HG03280 (cell line): ENCODE data around the gene PDXDC1.
A peak's percentile ranks its signal among the peaks of the same experiment; 100 is the strongest.
"Not testable (repeated sequence)": the region's sequence is repeated elsewhere in the genome, so short reads cannot be mapped to it uniquely, and the experiment has no call there.

Experiments used
- ATAC-seq: cut with Tn5 transposase; IDR thresholded peaks from one replicate; pipeline ENCODE4 v1.9.1; 2021; ENCODE audit warnings: mild to moderate bottlenecking, moderate library complexity; ENCODE audit not compliant: unreplicated experiment

PDXDC1 gene, protein sequence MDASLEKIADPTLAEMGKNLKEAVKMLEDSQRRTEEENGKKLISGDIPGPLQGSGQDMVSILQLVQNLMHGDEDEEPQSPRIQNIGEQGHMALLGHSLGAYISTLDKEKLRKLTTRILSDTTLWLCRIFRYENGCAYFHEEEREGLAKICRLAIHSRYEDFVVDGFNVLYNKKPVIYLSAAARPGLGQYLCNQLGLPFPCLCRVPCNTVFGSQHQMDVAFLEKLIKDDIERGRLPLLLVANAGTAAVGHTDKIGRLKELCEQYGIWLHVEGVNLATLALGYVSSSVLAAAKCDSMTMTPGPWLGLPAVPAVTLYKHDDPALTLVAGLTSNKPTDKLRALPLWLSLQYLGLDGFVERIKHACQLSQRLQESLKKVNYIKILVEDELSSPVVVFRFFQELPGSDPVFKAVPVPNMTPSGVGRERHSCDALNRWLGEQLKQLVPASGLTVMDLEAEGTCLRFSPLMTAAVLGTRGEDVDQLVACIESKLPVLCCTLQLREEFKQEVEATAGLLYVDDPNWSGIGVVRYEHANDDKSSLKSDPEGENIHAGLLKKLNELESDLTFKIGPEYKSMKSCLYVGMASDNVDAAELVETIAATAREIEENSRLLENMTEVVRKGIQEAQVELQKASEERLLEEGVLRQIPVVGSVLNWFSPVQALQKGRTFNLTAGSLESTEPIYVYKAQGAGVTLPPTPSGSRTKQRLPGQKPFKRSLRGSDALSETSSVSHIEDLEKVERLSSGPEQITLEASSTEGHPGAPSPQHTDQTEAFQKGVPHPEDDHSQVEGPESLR

GRCh38 chr16:14974656-14975417 lies at the start of gene PDXDC1:
TSS of gene PDXDC1 (plus strand) at chr16:14975026. CDS start at chr16:14975200, 174 bp downstream.
- ATAC-seq = peak; percentile 94

DNA sequence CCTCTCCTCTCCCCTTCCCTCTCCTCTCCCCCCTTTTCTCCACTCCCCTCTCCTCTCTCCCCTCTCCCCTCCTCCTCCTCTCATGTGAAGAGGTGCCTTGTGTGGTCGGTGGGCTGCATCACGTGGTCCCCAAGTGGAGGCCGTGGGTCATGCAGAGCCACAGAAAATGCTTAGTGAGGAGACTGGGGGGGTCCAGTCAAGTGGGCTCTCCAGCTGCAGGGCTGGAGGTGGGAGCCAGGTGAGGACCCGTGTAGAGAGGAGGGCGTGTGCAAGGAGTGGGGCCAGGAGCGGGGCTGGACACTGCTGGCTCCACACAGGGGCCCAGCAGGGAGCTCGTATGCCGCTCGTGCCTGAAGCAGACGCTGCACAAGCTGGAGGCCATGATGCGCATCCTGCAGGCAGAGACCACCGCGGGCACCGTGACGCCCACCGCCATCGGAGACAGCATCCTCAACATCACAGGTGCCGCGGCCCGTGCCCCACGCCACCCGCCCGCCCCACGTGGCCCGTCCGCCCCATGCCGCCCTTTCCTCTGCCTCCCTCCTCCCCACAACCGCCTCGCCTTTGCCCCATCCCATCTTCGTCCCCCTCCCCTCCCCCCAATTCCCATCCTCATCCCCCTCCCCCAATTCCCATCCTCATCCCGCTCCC lies 46.6 kb upstream of the PDXDC1 start:
- ATAC-seq = not testable (repeated sequence)

- ATAC-seq = not testable (repeated sequence)
These were observed 45.6 kb upstream of the PDXDC1 start for GRCh38 chr16:14929176-14929575.

DNA sequence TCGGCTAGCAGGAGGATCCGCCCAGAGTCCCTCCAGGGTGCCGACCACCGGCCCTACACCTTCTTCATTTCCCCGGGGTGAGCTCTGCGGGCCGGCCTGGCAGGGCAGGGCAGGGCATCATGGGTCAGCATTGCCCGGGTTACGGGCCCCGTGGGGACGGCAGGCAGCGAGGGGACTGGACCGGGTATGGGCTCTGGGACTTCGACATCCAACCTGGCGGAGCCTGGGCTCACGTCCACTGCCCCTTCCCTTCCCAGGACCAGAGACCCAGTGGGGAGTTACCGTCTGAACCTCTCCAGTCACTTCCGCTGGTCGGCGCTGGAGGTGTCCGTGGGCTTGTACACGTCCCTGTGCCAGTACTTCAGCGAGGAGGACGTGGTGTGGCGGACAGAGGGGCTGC lies 44.6 kb upstream of the PDXDC1 start:
- not testable (repeated sequence) for ATAC-seq

GRCh38 chr16:14930971-14931370 lies 43.9 kb upstream of the PDXDC1 start:
- ATAC-seq = not testable (repeated sequence)

DNA sequence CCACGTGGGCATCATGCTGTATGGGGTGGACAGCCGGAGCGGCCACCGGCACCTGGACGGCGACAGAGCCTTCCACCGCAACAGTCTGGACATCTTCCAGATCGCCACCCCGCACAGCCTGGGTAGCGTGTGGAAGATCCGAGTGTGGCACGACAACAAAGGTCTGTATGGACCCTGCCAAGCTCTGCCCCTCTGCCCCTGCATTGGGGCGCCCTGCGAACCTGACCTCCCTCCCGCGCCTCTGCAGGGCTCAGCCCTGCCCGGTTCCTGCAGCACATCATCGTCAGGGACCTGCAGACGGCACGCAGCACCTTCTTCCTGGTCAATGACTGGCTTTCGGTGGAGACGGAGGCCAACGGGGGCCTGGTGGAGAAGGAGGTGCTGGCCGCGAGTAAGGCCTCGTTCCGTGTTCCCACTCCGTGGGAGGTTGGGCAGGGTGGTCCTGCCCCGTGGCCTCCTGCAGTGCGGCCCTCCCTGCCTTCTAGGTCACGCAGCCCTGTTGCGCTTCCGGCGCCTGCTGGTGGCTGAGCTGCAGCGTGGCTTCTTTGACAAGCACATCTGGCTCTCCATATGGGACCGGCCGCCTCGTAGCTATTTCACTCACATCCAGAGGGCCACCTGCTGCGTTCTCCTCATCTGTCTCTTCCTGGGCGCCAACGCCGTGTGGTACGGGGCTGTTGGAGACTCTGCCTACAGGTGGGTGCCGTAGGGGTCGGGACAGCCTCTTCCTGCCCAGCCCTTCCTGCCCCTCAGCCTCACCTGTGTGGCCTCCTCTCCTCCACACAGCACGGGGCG lies 42.0 kb upstream of the PDXDC1 start:
- not testable (repeated sequence) for ATAC-seq

- not testable (repeated sequence) for ATAC-seq
These were observed 37.7 kb upstream of the PDXDC1 start, which contains the start of gene NPIPA1 for GRCh38 chr16:14937143-14937542. TSS of gene NPIPA1 (plus strand) at chr16:14937443. CDS start at chr16:14937443, 0 bp downstream.

DNA sequence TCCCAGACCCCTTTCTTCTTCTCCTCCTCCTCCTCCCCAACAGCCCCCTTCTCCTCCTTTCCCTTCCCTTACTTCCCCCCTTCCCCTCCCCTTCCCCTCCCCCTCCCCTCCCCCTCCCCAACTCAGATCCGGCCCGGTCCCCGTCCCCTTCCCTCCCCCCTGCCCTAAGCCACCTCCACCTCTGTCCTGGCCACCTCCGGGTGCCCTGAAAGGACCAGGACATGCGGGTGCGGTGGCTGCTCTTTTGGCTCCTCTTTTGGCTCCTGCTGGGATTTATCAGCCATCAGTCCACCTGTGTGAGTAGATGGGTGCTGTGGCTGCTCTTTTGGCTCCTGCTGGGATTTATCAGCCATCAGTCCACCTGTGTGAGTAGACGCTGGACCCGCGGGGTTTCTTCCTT lies 36.8 kb upstream of the PDXDC1 start:
- ATAC-seq = not testable (repeated sequence)

- not testable (repeated sequence) for ATAC-seq
These were observed 32.1 kb upstream of the PDXDC1 start for GRCh38 chr16:14942686-14943085.

DNA sequence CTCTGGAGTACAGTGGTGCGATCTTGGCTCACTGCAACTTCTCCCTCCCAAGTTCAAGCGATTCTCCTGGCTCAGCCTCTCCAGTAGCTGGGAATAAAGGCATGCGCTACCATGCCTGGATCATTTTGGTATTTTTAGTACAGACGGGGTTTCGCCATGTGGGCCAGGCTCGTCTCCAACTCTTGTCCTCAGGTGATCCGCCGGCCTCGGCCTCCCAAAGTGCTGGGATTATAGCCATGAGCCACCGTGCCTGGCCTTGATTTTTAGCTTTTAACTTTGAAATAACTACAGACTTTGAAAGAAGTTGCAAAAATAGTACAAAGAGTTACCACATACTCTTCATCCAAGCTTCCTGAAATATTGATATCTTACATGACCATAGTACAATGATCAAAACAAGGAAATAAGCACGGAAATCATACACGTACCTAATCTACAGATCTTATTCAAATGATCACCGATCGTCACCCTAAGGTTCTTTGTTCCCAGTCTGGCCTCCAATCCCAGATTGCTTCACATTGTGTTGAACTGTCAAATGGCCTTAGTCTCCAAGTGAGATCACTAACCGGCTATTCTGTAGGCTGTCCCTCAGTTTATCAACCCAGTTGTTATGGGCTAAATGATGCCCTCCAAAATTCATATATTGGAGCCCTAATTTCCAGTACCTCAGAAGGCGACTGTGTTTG lies 19.1 kb upstream of the PDXDC1 start:
- ATAC-seq = no peak

- ATAC-seq = no peak
These were observed 17.1 kb upstream of the PDXDC1 start for GRCh38 chr16:14957576-14958322.

- no peak for ATAC-seq
These were observed 16.6 kb upstream of the PDXDC1 start for GRCh38 chr16:14958323-14958600.

DNA sequence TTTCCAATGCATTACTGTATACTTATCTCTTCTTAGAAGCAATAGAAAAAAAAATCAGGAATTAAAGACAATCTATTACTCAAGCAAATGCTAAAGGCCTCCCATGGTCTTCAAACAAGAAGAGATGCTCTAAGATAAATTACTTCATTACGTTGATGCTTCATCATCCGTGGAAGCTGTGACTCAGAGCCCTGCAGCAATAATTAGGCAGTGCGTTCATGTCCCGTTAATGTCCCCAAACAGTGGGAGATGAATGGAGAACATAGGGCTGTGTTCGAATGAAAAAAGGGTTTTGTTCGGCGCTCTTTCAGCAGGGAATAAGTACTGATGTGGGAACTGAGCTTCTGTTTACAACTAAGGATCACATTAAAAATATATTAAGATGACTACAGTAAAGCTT lies 15.9 kb upstream of the PDXDC1 start:
- no peak for ATAC-seq

DNA sequence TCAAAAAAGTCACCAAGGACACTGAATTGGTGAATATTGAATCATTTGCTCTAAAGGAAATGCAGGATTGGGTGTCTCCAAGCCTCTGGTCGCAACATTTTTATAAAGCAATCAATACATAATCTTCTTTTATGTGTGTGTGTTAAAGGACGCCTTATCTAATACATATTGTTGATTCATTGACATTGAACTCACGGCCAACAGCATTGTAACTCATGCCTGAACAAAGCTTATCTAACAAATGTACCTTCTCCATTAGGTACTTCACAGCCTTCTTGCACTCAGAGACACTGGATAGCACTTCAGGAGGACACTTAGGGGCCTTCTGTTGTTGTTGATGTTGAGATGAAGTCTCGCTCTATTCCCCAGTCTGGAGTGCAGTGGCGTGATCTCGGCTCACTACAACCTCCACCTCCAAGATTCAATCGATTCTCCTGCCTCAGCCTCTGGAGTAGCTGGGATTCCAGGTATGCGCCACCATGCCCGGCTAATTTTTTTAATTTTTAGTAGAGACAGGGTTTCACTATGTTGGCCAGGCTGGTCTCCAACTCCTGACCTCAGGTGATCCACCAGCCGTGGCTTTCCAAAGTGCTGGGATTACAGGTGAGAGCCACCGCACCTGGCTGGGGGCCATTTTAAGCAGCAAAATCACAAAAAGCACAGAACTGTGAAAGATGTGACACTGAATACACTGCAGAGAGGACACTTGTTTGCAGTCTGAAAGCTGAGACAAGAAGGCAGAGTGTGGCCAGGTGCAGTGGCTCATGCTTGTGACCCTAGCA lies 13.2 kb upstream of the PDXDC1 start:
- no peak for ATAC-seq

GRCh38 chr16:14963281-14964173 lies 11.3 kb upstream of the PDXDC1 start:
- no peak for ATAC-seq

DNA sequence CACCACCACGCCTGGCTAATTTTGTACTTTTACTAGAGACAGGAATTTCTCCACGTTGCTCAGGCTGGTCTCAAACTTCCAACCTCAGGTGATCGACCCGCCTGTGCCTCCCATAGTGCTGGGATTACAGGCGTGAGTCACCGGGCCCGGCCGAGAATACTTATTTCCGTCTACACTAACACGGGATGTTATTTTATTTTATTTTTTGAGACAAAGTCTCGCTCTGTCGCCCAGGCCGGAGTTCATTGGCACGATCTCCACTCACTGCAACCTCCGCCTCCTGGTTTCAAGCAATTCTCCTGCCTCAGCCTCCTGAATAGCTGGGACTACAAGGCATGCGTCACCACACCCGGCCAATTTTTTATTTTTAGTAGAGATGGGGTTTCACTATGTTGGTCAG lies 9.5 kb upstream of the PDXDC1 start:
- ATAC-seq = no peak

DNA sequence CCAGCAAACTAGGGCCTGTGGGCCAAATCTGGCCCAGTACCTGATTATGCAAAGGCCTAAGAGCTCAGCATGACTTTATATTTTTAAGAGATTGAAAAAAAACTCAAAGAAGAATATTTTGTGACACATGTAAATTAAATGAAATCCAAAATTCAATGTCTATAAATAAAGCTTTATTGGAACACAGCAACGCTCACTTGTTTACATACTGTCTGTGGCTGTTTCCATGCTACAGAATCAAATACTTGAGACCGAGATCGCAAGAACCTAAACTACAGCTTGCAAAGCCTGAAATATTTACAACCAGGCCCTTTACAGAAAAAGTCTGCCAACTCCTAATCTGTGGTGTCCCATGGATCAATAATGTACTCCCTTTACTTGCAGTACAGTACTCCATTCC lies 5.0 kb upstream of the PDXDC1 start:
- ATAC-seq = not testable (repeated sequence)
